Gastroesophageal sphincter (tissue), 4 donors: ENCODE data around the gene IDUA. TPM values are rescaled to one million over a fixed set of nuclear protein-coding genes. Genes with fewer than 3 reads are reported as not detected.

Source experiments
- ATAC-seq: fragments of 150-250 bp; one replicate; pipeline ENCODE4 v1.9.1; 2016; ENCODE audit warnings: mild to moderate bottlenecking, moderate library complexity
- H3K27ac ChIP-seq, 4 donors: fragments of 200-600 bp; sonication (generic) in 3 of 4; 1 replicate in 3 of 4; 2 replicates in 1 of 4; pipeline ENCODE4 v1.5.1; 2016 to 2019
- H3K27me3 ChIP-seq: fragments of 200-600 bp; sonication (generic); one replicate; pipeline ENCODE4 v1.5.1; 2019
- H3K36me3 ChIP-seq, 2 donors: fragments of 200-600 bp; sonication (generic); one replicate each; pipeline ENCODE4 v1.5.1; 2019; ENCODE audit warnings: control low read depth in 1 of 2
- H3K4me1 ChIP-seq, 3 donors: fragments of 200-600 bp; sonication (generic); 1 replicate in 2 of 3; 2 replicates in 1 of 3; pipeline ENCODE4 v1.5.1; 2016 to 2019; ENCODE audit warnings: control low read depth in 2 of 3
- H3K4me3 ChIP-seq, 2 donors: fragments of 200-600 bp; sonication (generic); one replicate each; pipeline ENCODE4 v1.5.1; 2019; ENCODE audit warnings: mild to moderate bottlenecking in 1 of 2, moderate library complexity in 1 of 2
- H3K9me3 ChIP-seq, 3 donors: fragments of 200-600 bp; sonication (generic); one replicate each; pipeline ENCODE4 v1.5.1; 2017 to 2019; ENCODE audit warnings: control low read depth in 2 of 3
- EP300 ChIP-seq: sonication (generic); formaldehyde crosslinking; IDR thresholded peaks from one replicate; pipeline ENCODE4 v1.6.1; 2017; ENCODE audit warnings: antibody characterized with exemption, mild to moderate bottlenecking
- POLR2A ChIP-seq, 2 donors: fragments of 450-650 bp; IDR thresholded peaks; one replicate each; pipeline ENCODE4 v1.6.1; 2017; ENCODE audit warnings: antibody characterized with exemption in 2 of 2, mild to moderate bottlenecking in 2 of 2, moderate library complexity in 1 of 2
- POLR2AphosphoS5 ChIP-seq: sonication (generic); formaldehyde crosslinking; IDR thresholded peaks from one replicate; pipeline ENCODE4 v1.6.1; 2017; ENCODE audit warnings: antibody characterized with exemption
- WGBS, 2 donors: methylation state at CpG; one replicate each; pipeline ENCODE4 v1.1.5; 2018; ENCODE audit warnings: low coverage in 1 of 2; 5-methylcytosine and 5-hydroxymethylcytosine counted together
- total RNA-seq, 4 donors: library from RNA; depleted of rRNA; stranded (reverse); fragments of >200 nt; gene quantifications; one replicate each; pipeline ENCODE4 v1.1.0, GENCODE V29; 2016
- TF ChIP-seq, protein P1 (sequence below), 4 experiments: fragments of 200-600 bp in 2 of 4; fragments of 450-650 bp in 2 of 4; sonication (generic) in 1 of 4; IDR thresholded peaks; one replicate each; pipeline ENCODE4 v1.5.1; 2017 to 2019; ENCODE audit warnings: antibody characterized with exemption in 4 of 4, mild to moderate bottlenecking in 2 of 4, moderate library complexity in 2 of 4

The IDUA gene
- total RNA-seq, 4 donors from 2014 or later: 4.6 to 15.1 (median 12.2) TPM

DNA sequence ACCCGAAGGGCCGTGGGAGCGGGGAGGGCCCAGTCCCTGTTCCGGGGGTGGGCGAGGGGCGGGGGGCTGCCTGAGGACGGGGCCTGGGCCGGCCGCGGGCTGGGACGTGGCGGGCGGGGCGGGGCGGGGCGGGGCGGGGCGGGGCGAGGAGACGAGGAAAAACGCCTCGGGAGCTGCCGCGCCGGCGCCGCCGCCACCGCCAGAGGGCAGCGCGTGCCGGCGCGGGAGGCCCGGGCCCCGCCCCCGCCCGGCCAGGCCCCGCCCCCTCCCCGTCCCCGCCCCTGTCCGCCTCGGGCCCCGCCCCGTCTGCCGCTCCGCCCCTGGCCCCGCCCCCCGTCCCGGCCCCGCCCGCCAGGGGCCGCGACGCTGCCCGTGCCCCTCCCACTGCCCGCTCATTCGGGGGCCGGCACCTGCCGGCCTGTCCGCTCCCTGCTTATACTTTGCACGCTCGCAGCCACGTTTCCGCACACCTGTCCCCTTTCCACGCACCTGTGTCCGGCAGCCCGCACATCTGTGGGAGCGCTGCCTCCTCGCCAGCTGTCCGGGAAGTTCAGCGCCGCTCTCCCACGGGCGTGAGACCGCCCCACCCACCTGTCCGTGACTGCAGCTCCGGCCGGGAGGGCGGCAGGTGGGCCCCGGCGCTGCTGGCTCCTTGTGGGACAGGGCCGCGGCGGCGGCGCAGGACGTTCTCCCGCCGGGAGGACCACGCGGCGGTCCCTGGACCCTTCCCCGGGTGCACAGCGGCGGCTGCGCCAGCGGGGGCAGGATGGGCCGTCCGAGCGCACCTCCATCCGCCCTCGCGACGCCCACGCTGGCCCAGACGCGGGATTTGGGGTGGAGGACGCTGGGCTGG, 22.9 kb downstream of the IDUA start:
- WGBS, 2 donors: 0% methylated on average over 4 of the region's 109 CpGs; no CpG with 5 or more reads in 1 of the 2 donors
- peaks cover 38% of the 10 kb centered on the region for H3K27me3 ChIP-seq
- H3K4me3 ChIP-seq: peak overlapping the region; percentile 46 to 75
- no peaks in the 10 kb centered on the region for H3K36me3 ChIP-seq
- TF ChIP-seq, protein P1, sequence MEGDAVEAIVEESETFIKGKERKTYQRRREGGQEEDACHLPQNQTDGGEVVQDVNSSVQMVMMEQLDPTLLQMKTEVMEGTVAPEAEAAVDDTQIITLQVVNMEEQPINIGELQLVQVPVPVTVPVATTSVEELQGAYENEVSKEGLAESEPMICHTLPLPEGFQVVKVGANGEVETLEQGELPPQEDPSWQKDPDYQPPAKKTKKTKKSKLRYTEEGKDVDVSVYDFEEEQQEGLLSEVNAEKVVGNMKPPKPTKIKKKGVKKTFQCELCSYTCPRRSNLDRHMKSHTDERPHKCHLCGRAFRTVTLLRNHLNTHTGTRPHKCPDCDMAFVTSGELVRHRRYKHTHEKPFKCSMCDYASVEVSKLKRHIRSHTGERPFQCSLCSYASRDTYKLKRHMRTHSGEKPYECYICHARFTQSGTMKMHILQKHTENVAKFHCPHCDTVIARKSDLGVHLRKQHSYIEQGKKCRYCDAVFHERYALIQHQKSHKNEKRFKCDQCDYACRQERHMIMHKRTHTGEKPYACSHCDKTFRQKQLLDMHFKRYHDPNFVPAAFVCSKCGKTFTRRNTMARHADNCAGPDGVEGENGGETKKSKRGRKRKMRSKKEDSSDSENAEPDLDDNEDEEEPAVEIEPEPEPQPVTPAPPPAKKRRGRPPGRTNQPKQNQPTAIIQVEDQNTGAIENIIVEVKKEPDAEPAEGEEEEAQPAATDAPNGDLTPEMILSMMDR (IDR thresholded peaks at IDR 0.05): peak in 2 of 4 experiments; percentile 42 to 47
- no peak for TF ChIP-seq EP300
- H3K27ac ChIP-seq: peak overlapping the region; percentile 0 to 87 (median 80)
- peak; percentile 58 for ATAC-seq
- H3K4me1 ChIP-seq: peaks cover 0 to 50% (median 25%) of the 10 kb centered on the region in 3 donors
- H3K9me3 ChIP-seq: no peaks in the 10 kb centered on the region

DNA sequence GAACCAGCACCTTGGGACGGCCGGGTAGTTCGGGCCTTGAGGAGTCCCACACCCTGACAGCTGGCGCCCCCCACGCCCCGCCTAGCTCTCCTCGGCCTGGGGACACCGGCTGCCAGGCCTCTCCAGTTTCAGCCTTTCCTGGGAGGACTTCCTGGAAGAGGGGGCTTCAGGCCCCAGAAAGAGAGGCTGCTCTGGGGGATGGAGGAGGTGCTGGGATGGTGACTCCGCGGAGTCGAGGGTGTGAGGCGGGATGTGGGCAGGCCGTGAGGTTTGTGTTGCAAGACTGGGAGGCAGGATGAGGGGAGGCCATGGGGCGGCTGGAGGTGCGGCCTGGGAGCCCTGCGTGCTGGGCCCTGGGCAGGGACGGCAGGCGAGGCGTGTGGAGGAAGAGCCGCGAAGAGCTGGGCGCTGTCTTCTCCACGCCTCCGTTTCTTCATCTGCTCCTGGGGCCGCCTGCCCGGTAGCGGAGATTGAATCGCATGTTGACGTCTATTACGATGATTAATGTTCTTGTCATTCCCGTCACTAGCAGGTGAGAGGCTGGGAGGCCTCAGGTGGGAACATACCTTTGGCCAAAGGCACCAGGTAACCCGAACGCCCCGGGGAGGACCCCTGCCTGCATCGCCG, 23.7 kb downstream of the IDUA start:
- peak overlapping the region; percentile 46 to 75 for H3K4me3 ChIP-seq
- TF ChIP-seq POLR2A (IDR thresholded peaks at IDR 0.05) (no peak), POLR2AphosphoS5 (no peak), EP300 (no peak)
- TF ChIP-seq, protein P1 (IDR thresholded peaks at IDR 0.05): peak in 1 of 4 experiments; percentile 1
- H3K9me3 ChIP-seq: no peaks in the 10 kb centered on the region
- 3% methylated on average over 12 of the region's 36 CpGs; no CpG with 5 or more reads in 1 of the 2 donors for WGBS, 2 donors
- H3K36me3 ChIP-seq: no peaks in the 10 kb centered on the region
- H3K4me1 ChIP-seq: peaks cover 0 to 57% (median 25%) of the 10 kb centered on the region in 3 donors
- peak overlapping the region; percentile 3 to 87 (median 80) for H3K27ac ChIP-seq
- H3K27me3 ChIP-seq: peaks cover 31% of the 10 kb centered on the region
- ATAC-seq: peak; percentile 66

DNA sequence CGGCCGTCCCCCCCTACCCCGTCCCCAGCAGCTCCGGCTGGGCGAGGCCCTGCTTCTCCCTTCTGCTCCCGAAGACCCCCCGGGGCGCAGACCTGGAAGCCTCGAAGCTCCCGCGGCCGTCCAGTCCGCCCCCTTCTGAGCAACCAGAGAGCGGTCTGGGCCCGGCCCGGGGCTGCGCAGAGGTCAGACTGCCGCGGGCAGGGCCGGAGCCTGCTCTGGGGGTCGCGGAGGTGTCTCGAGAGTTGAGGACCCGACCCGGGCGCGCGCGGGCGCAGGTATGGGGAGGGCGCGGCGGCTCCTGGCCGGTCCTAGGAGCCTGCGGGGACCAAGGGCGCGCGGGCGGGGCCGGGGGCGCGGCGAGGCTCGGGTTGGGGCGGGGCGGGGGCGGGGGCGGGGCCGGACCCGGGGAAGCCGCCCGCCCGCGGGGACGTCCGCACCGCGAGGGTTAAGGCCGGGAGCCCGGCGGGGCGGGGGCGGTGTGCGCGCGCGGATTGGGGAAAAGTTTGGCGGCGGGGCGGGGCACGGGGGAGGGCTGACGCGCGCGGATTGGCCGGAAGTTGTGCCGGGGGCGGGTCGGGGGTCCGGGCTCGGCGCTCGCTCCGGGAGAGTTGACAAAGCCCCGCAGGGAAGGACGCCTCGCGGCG, 24.3 kb downstream of the IDUA start, which contains the start of gene FGFRL1:
FGFRL1 (plus strand) TSS at position 605 of the 644 bp plus-strand sequence. CDS start 860 bp downstream, outside the sequence.
- no peaks in the 10 kb centered on the region for H3K36me3 ChIP-seq
- H3K27me3 ChIP-seq: peaks cover 24% of the 10 kb centered on the region
- no peaks in the 10 kb centered on the region for H3K9me3 ChIP-seq
- TF ChIP-seq POLR2A (IDR thresholded peaks at IDR 0.05) (no peak), EP300 (no peak), POLR2AphosphoS5 (peak; percentile 13)
- TF ChIP-seq, protein P1 (IDR thresholded peaks at IDR 0.05): no peak
- peak; percentile 81 for ATAC-seq
- no CpG with 5 or more reads among the region's 89 CpGs for WGBS, 2 donors
- peaks cover 0 to 58% (median 25%) of the 10 kb centered on the region in 3 donors for H3K4me1 ChIP-seq
- peak within 1 kb of the TSS; percentile 3 to 87 (median 80) for H3K27ac ChIP-seq
- peak within 1 kb of the TSS; percentile 52 to 75 for H3K4me3 ChIP-seq

DNA sequence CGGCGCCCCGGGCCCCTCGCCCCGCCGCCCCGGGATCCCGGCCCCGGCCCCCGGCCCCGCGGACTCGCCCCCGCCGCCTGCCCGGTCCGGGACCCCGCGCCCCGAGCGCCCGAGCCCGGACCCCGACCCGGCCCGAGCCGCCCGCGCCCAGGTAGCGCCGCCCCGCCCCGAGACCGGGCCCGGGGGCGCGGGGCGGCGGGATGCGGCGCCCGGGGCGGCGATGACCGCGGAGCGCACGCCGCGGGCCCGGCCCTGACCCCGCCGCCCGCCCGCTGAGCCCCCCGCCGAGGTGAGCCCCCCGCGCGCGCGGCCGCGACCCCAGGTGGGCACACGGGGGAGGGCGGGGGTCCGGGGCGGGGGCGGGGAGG, 24.8 kb downstream of the IDUA start:
- peak overlapping the region; percentile 52 to 75 for H3K4me3 ChIP-seq
- peak; percentile 2 for ATAC-seq
- WGBS, 2 donors: no CpG with 5 or more reads among the region's 69 CpGs
- peaks cover 0 to 58% (median 25%) of the 10 kb centered on the region in 3 donors for H3K4me1 ChIP-seq
- no peaks in the 10 kb centered on the region for H3K9me3 ChIP-seq
- H3K27me3 ChIP-seq: peaks cover 19% of the 10 kb centered on the region
- H3K27ac ChIP-seq: peak overlapping the region in 2 of 4 donors; percentile 24 to 83
- no peaks in the 10 kb centered on the region for H3K36me3 ChIP-seq
- TF ChIP-seq POLR2A (IDR thresholded peaks at IDR 0.05): no peak
- no peak for TF ChIP-seq POLR2AphosphoS5
- TF ChIP-seq, protein P1 (IDR thresholded peaks at IDR 0.05): no peak
- TF ChIP-seq EP300: no peak
